Fibroblast of mammary gland (primary cell): ENCODE measurements around the gene GGA2.

ENCODE experiments used
- DNase-seq: peaks from one replicate; pipeline ENCODE4 v3.0.0-alpha.2; 2010; ENCODE audit warnings: low read depth
- H3K4me3 ChIP-seq: 2 replicates; pipeline ENCODE4 v1.5.1; 2011; ENCODE audit warnings: low read depth, mild to moderate bottlenecking, low read length, moderate library complexity; ENCODE audit not compliant: control insufficient read depth
- CTCF ChIP-seq: conservative IDR thresholded peaks from 2 replicates; pipeline ENCODE4 v1.5.1; 2011; ENCODE audit warnings: low read depth, low read length, inconsistent platforms; ENCODE audit not compliant: control insufficient read depth, insufficient read depth

GGA2 gene

GRCh38 chr16:23424292-23424958, 85.9 kb downstream of the GGA2 start:
- TF ChIP-seq CTCF, result no peak
- DNase-seq, result no peak
- no peak overlapping the region for H3K4me3 ChIP-seq

DNA sequence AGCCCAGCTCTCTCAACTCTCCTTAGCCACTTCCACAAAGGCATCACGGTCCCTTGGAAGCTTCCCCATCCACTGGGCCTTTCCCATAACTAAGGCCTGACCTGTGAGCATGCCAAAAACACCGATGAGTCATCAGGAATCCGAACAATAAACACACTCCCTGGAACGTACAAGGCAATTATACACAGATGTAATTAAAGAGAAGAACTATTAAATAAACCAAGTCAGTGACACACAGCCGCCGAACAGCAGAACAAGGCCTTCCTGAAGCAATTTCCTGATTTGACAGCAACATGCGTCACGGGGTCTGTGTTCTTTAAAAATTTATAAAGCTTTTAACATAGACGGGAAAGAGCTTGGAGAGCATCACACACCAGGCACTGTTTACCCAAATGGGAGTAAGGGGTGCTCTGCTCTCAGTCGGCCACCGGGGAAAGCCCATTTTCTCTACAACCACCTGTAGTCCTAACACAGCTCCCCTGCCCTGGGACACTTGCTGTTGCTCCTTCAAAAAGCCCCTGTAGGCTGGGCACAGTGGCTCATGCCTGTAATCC, 86.7 kb downstream of the GGA2 start:
- H3K4me3 ChIP-seq, result no peak overlapping the region
- peak; percentile 98 for DNase-seq
- no peak for TF ChIP-seq CTCF

DNA sequence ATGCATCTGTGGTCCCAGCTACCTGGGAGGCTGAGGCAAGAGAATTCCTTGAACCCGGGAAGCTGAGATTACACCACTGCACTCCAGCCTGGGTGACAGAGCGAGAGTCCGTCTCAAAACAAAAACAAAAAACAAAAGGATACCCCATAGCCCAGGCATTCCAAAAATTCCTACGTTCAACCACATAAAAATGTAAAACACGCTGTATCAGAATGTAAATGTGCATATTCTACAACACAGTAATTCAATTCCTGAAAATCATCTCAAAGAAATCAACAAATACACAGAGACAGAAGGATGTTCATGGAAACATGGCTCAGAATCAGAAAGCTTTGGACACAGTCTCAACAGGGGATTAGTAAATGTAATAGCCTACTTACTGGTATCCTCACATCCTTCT, 90.3 kb downstream of the GGA2 start:
- TF ChIP-seq CTCF, result no peak
- no peak for DNase-seq

GRCh38 chr16:23416816-23417215, 93.5 kb downstream of the GGA2 start:
- DNase-seq, result no peak
- no peak for TF ChIP-seq CTCF
- no peak overlapping the region for H3K4me3 ChIP-seq

More for the DNA sequence above, 90.3 kb downstream of the GGA2 start:
- no peak overlapping the region for H3K4me3 ChIP-seq

DNA sequence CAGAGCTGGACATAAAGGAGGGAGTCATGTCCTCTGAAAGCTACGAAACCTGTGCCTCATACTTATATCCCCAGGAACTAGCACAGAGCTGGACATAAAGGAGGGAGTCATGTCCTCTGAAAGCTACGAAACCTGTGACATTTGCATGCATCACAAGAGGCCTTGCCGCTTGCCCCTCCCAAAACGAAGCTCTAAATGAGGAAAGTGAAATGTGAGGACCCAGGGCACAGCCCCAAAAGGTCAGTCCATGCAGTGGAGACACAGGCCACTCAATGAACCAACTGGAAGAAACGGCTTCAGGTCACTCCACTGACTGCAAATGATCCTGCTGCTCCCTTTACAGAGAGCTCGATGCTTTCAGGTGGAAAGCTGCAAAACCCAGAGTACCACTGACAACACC, 95.6 kb downstream of the GGA2 start:
- DNase-seq, result no peak
- H3K4me3 ChIP-seq, result no peak overlapping the region
- TF ChIP-seq CTCF, result no peak
